RWPE1 (cell line): ENCODE results near the gene SMIM33.
A peak's percentile ranks its signal among the peaks of the same experiment; 100 is the strongest.

Experiments
- CTCF ChIA-PET: fragments of 350-600 bp; sonication (Branson Sonifier 250); formaldehyde crosslinking; extraction: SDS; loops from one replicate; lab custom pipeline; 2021; lab: Yijun Ruan, JAX
- POLR2A ChIA-PET: fragments of 400-600 bp; formaldehyde crosslinking; extraction: SDS; loops from one replicate; lab custom pipeline; 2020; ENCODE audit warnings: antibody characterized with exemption; ENCODE audit not compliant: low non-redundant PET; lab: Yijun Ruan, JAX
- DNase-seq: peaks from one replicate; pipeline ENCODE4 v3.0.0; 2012; ENCODE audit warnings: low spot score
- H3K27ac ChIP-seq: fragments of 450-650 bp; 2 replicates; pipeline ENCODE4 v1.5.1; 2017
- TF ChIP-seq, protein P1 (sequence below): fragments of 450-650 bp; conservative IDR thresholded peaks from 2 replicates; pipeline ENCODE4 v1.5.1; 2017; ENCODE audit warnings: low read depth, mild to moderate bottlenecking

Gene SMIM33

DNA sequence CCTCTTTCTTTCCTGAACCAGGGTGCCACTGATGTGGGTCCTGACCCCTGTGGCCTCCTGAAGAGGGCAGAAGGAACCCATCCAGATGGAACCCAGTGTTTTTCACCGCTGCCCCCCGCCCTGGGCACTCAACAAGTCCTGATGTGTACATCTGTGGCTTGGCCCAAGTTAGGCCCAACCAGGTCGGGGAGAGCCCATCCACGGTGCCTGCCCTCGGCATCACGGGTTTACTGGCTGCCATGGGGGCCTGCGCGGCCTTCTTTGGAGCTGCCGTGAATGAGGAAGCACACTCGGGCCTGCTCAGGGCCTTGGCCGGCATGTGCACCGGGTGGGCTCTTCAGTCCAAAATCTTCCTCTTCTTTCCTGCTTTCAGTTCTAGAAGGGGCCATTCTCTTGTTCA, 14.0 kb upstream of the SMIM33 start:
- peak overlapping the region; percentile 21; the same call in 1 of the 2 replicates for H3K27ac ChIP-seq
- TF ChIP-seq, protein P1, sequence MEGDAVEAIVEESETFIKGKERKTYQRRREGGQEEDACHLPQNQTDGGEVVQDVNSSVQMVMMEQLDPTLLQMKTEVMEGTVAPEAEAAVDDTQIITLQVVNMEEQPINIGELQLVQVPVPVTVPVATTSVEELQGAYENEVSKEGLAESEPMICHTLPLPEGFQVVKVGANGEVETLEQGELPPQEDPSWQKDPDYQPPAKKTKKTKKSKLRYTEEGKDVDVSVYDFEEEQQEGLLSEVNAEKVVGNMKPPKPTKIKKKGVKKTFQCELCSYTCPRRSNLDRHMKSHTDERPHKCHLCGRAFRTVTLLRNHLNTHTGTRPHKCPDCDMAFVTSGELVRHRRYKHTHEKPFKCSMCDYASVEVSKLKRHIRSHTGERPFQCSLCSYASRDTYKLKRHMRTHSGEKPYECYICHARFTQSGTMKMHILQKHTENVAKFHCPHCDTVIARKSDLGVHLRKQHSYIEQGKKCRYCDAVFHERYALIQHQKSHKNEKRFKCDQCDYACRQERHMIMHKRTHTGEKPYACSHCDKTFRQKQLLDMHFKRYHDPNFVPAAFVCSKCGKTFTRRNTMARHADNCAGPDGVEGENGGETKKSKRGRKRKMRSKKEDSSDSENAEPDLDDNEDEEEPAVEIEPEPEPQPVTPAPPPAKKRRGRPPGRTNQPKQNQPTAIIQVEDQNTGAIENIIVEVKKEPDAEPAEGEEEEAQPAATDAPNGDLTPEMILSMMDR = no peak
- ChIA-PET POLR2A (no interaction called here), CTCF (no interaction called here)
- no peak for DNase-seq

DNA sequence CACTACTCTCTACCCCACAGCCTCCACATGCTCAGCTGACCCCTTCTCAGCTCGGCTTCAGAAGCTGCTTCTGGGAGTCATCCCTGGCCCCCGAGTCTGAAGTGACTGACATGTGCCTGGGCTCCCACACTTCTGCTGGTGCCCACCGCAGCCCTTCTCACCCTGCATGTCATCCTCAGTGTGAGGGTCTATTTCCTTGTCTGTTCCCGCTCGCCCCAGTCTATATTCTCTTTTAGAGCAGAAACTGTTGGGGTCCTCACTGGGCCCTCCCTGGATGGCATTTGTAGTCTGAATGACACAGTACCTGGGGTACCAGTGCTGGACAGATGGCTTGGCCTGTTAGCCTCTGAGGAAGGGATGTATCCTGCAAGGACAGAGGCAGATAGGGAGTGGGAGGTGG, 13.6 kb upstream of the SMIM33 start:
- POLR2A ChIA-PET = no interaction called here
- peak overlapping the region; percentile 21; the same call in 1 of the 2 replicates for H3K27ac ChIP-seq
- TF ChIP-seq, protein P1 = no peak
- CTCF ChIA-PET = no interaction called here
- no peak for DNase-seq

DNA sequence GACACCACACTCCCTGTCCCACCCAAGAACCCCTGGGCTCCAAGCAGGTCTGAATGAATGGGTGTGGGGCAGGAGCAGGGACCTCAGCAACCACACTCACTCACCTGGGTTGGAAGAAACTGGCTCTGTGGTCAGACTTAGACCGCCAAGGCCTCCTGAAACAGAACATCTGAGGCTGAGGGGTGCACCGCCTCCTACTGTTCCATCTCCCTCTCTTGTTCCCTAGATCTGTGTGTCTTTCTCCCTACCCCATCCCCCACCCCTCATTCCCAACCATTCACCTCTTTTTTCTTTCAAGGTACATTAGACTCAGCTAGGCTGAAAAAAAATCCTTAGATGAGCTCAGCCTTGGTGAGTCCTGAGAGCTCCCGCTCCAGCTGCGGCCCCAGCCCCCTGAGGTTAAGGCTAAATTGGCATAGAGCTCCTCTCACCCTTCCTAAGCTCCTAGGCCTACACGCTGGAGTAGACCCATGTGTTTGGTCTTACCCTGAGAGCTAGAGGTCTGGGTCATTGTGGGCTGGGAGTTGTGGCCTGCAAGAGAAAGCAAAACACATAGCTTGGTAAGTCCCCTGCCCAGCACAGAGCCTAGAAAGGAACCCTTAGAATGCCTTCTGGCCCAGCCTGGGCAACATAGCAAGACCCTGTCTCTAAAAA, 13.0 kb upstream of the SMIM33 start:
- ChIA-PET CTCF (interaction anchor here (0.6 kb wide), 1 partner anchor 174 kb away, joined by 3 read pairs; no protein-coding TSS in a partner anchor), POLR2A (no interaction called here)
- DNase-seq = no peak
- H3K27ac ChIP-seq = no peak overlapping the region
- TF ChIP-seq, protein P1 = no peak

DNA sequence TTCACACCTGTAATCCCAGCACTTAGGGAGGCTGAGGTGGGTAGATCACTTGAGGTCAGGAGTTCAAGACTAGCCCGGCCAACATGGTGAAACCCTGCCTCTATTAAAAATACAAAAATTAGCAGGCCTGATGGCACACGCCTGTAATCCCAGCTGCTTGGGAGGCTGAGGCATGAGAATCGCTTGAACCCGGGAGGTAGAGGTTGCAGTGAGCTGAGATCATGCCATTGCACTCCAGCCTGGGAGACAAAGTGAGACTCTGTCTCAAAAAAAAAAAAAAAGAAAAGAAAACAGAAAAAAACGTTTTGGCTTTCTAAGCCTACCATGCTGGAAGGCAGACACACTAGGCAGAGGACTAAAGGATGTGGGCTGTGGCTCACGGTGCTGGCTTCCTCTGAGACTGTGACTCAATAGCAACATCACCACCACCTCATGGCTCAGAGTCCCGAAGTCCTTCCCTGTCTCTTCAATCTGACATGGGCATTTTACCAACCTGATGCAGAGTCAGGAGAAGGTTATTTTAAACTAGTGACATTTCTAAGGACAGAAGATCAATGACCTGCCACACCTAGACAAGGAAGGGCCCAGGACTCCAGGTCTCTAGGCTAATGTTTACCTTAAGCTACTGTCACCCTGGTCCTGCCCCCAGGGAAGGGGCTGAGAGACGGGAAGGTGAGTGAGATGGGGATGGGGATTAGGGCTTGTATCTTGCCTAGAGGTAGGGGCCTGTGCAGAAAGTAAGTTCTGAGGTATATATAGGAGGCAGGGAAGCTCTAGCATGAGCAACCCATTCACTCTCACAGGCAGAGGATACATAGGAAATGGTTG, 12.0 kb upstream of the SMIM33 start:
- no peak overlapping the region for H3K27ac ChIP-seq
- DNase-seq = no peak
- ChIA-PET POLR2A (interaction anchor here (0.7 kb wide), 1 partner anchor 573 kb away, joined by 7 read pairs; no protein-coding TSS in a partner anchor), CTCF (interaction anchor here (0.6 kb wide), 1 partner anchor 173 kb away, joined by 3 read pairs; no protein-coding TSS in a partner anchor)
- TF ChIP-seq, protein P1 = no peak

DNA sequence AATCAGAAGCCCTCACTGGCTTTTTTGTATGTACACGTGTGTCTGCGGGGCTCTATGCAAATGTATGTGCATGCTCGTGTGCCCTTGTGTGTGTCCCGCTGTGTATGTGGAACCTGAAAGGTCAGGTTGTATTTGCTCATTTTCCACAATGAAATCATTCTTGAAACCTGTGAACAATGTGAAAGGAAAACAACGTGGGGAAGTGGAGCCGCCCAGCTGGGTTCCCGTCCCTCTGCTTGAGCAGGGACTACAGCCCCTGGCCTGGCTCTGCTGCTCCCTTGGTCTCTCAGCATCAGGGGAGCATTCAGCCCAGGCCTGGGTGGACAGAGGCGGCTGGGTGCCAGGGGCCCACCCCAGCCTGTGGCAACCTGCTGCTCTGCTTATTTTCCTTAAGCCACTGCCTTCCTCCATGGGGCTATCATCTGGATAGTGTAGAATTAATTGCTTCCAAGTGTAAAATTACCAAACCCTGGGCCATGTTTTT, 11.3 kb upstream of the SMIM33 start:
- no peak overlapping the region for H3K27ac ChIP-seq
- TF ChIP-seq, protein P1 = no peak
- DNase-seq = no peak
- ChIA-PET CTCF (no interaction called here), POLR2A (no interaction called here)

DNA sequence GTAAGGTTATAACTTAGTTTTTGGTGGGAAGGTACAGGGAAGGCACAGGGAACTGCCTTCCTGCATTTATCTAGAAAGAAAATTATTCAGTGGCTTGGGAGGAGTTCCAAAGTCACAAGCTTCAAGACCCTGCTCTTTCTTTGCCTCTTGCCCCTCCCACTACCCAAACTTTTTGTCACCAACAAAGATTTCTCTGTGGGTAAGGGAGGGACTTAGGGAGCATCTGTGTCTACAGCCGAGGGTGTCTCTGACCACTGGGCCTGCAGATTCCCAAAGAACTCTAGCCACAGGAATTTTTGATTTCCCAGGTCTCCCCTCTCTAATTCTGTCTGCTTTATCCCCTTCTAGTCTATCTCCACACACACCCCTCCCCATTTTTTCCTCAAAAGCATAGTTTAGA, 10.3 kb upstream of the SMIM33 start:
- ChIA-PET POLR2A (no interaction called here), CTCF (no interaction called here)
- no peak overlapping the region for H3K27ac ChIP-seq
- TF ChIP-seq, protein P1 = no peak
- DNase-seq = no peak
